ENCODE results near the gene MED15.

MED15 gene

DNA sequence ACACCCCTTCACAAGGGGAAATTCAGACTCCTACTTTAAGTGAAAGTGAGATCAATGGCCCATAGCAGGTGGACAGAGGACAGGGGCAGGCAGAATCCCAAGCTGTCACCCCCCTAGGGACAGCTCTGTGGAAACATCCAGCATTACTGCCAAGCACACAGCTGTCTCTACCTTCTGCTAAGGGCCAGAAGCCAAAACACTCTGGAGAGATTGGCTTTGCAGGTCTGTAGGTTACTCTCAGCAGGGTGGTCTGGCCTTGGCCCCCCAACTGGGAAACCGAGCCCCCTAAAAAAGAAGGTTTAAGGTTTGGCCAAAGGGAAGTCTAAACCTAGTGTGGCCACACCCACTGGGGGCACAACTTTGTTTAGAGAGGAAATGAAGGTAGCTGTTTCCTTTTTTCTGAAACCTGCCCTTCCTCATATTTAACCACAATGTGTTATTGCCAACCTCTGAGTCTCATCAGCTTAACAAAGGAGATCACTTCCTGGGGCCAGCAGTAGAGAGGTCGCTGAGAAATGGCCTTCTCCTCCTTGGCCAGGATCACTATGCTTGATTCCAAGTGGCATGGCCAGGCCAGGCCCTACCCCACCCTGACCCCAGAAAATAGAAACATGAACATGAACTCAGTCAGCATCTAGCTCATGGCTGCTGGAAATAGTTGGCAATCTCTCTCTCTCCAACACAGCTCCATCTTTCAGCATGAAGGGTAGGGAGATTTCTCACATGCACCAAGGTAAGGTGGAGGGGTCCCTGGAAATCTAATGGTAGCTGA, 43.9 kb upstream of the MED15 start:
- Histone ChIP-seq H3K4me2 (ENCODE audit: low read length) (no peak overlapping the region), H3K4ac (ENCODE audit: low read depth, low read length) (no peak overlapping the region), H3K36me3 (ENCODE audit: control insufficient read depth in 1 of 2, insufficient read depth in 2 of 2, low read length in 2 of 2) (peaks cover 19 to 20% of the 10 kb centered on the region in 2 experiments), H2BK12ac (ENCODE audit: low read length) (no peak overlapping the region), H4K12ac (ENCODE audit: low read depth, low read length) (no peak overlapping the region), H3K79me1 (ENCODE audit: low read length) (no peaks in the 10 kb centered on the region), H3K23ac (ENCODE audit: low read length) (no peak overlapping the region), H2BK5ac (ENCODE audit: low read depth, low read length, poor library complexity) (no peak overlapping the region), H3K9me3 (ENCODE audit: insufficient read depth, low read depth, low read length) (no peaks in the 10 kb centered on the region), H3K9ac (ENCODE audit: low read length) (no peak overlapping the region), H2BK120ac (ENCODE audit: insufficient read depth, low read length, poor library complexity) (no peak overlapping the region), H3K14ac (ENCODE audit: low read length) (no peak overlapping the region), H3K4me3 (ENCODE audit: low read depth, low read length) (no peak overlapping the region), H3K27ac (ENCODE audit: low read depth, low read length) (no peak overlapping the region), H3K79me2 (ENCODE audit: control insufficient read depth, insufficient read depth, low read length, poor library complexity) (no peaks in the 10 kb centered on the region), H3K4me1 (ENCODE audit: control insufficient read depth in 1 of 2, insufficient read depth in 2 of 2, low read length in 2 of 2) (no peaks in the 10 kb centered on the region), H3K18ac (ENCODE audit: low read length) (no peak overlapping the region), H4K8ac (ENCODE audit: low read depth, low read length) (no peak overlapping the region), H4K91ac (ENCODE audit: low read depth, low read length) (no peak overlapping the region), H2AK5ac (ENCODE audit: low read length) (no peak overlapping the region), H3K27me3 (ENCODE audit: insufficient read depth, low read length) (no peaks in the 10 kb centered on the region), H2AFZ (ENCODE audit: insufficient read depth, low read length, poor library complexity) (no peak overlapping the region)
- no CpG with 5 or more reads among the region's 2 CpGs for WGBS (ENCODE audit: extremely low coverage, insufficient coverage, insufficient read length)
- no peak for DNase-seq

DNA sequence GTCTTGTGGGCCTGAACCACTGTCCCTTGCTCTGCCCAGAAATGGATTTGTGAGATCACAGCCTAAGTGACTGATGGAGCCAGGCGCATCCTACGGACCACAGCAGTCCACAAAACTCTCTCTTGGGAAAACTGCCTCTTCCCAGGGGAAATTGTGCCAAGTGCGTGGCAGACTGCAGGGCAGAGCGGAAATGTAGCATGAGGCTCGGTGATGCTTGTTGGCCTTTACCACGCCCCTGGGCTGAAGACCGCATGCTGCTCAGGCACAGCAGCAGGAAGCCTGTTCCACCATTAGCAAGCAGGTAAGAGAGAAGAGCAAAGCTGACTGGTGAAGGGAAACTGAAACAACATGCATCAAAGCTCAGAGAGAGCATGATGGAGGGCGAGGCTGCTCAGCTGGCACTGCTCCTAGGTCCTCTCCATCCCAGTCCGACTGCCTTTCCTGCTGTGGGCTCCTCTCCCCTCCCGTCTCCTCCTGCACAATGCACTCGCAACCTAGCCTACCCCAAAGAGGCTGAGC, 43.3 kb upstream of the MED15 start:
- H3K27me3 ChIP-seq (ENCODE audit: insufficient read depth, low read length): no peaks in the 10 kb centered on the region
- no peak for DNase-seq
- no peak overlapping the region for H4K8ac ChIP-seq (ENCODE audit: low read depth, low read length)
- H3K4me3 ChIP-seq (ENCODE audit: low read depth, low read length): no peak overlapping the region
- H3K9ac ChIP-seq (ENCODE audit: low read length): no peak overlapping the region
- H3K4me1 ChIP-seq (ENCODE audit: control insufficient read depth in 1 of 2, insufficient read depth in 2 of 2, low read length in 2 of 2): no peaks in the 10 kb centered on the region
- no peaks in the 10 kb centered on the region for H3K79me1 ChIP-seq (ENCODE audit: low read length)
- no peak overlapping the region for H3K18ac ChIP-seq (ENCODE audit: low read length)
- no peak overlapping the region for H4K91ac ChIP-seq (ENCODE audit: low read depth, low read length)
- H3K23ac ChIP-seq (ENCODE audit: low read length): no peak overlapping the region
- no peak overlapping the region for H2BK120ac ChIP-seq (ENCODE audit: insufficient read depth, low read length, poor library complexity)
- no peak overlapping the region for H2BK5ac ChIP-seq (ENCODE audit: low read depth, low read length, poor library complexity)
- no peak overlapping the region for H2AFZ ChIP-seq (ENCODE audit: insufficient read depth, low read length, poor library complexity)
- H4K12ac ChIP-seq (ENCODE audit: low read depth, low read length): no peak overlapping the region
- H3K14ac ChIP-seq (ENCODE audit: low read length): no peak overlapping the region
- no CpG with 5 or more reads among the region's 11 CpGs for WGBS (ENCODE audit: extremely low coverage, insufficient coverage, insufficient read length)
- no peak overlapping the region for H2BK12ac ChIP-seq (ENCODE audit: low read length)
- H3K4ac ChIP-seq (ENCODE audit: low read depth, low read length): no peak overlapping the region
- H2AK5ac ChIP-seq (ENCODE audit: low read length): no peak overlapping the region
- H3K36me3 ChIP-seq (ENCODE audit: control insufficient read depth in 1 of 2, insufficient read depth in 2 of 2, low read length in 2 of 2): peaks cover 19 to 23% of the 10 kb centered on the region in 2 experiments
- no peaks in the 10 kb centered on the region for H3K79me2 ChIP-seq (ENCODE audit: control insufficient read depth, insufficient read depth, low read length, poor library complexity)
- no peak overlapping the region for H3K4me2 ChIP-seq (ENCODE audit: low read length)
- no peaks in the 10 kb centered on the region for H3K9me3 ChIP-seq (ENCODE audit: insufficient read depth, low read depth, low read length)
- H3K27ac ChIP-seq (ENCODE audit: low read depth, low read length): no peak overlapping the region

DNA sequence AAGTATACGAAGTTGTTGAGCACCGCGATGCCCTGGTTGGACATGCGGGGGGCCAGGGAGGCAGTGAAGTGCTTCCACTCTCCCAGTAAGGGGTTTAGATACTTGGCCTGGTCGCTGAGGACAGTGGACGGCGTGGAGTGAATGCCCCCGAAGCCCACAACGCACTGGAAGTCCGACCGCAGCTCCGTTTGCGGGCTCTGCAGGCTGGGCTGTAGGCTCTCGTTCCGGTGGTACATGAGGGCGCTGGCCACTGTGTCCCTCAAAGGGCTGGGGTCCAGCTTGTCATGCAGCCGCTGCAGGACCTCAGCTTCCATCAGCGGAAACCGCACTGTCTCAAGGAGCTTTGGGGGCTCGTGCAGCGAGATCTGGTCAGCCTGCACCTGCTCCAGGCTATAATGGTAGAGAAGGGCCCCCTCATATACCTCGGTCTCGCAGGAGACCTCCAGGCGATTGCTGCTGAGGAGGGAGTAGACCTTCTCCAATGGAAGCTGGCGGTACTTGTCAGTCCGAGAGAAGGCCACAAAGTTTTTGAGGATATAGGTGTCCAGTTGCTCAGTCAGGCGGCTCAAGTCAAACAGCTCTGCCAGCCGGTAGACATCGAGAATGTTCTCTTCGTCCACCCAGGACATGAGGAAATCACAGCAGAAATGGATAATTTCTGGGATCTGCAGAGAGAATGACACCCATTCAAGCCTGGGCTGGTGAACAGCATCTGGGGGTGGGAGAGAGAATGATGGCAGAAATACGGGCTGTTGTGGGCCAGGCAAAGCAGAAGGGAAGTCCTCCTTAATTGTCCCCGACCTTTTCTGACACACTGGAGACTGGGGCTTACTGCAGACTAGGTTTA, 42.3 kb upstream of the MED15 start:
- no peak overlapping the region for H3K9ac ChIP-seq (ENCODE audit: low read length)
- no peak for DNase-seq
- no peak overlapping the region for H3K4me3 ChIP-seq (ENCODE audit: low read depth, low read length)
- no peak overlapping the region for H2AFZ ChIP-seq (ENCODE audit: insufficient read depth, low read length, poor library complexity)
- no peak overlapping the region for H3K4ac ChIP-seq (ENCODE audit: low read depth, low read length)
- no peak overlapping the region for H2BK12ac ChIP-seq (ENCODE audit: low read length)
- H4K12ac ChIP-seq (ENCODE audit: low read depth, low read length): no peak overlapping the region
- no peak overlapping the region for H4K8ac ChIP-seq (ENCODE audit: low read depth, low read length)
- H3K27me3 ChIP-seq (ENCODE audit: insufficient read depth, low read length): no peaks in the 10 kb centered on the region
- no peak overlapping the region for H4K91ac ChIP-seq (ENCODE audit: low read depth, low read length)
- no peak overlapping the region for H2BK120ac ChIP-seq (ENCODE audit: insufficient read depth, low read length, poor library complexity)
- H2BK5ac ChIP-seq (ENCODE audit: low read depth, low read length, poor library complexity): no peak overlapping the region
- no peaks in the 10 kb centered on the region for H3K79me1 ChIP-seq (ENCODE audit: low read length)
- no peak overlapping the region for H2AK5ac ChIP-seq (ENCODE audit: low read length)
- no peak overlapping the region for H3K4me2 ChIP-seq (ENCODE audit: low read length)
- no peak overlapping the region for H3K23ac ChIP-seq (ENCODE audit: low read length)
- H3K4me1 ChIP-seq (ENCODE audit: control insufficient read depth in 1 of 2, insufficient read depth in 2 of 2, low read length in 2 of 2): no peaks in the 10 kb centered on the region
- H3K18ac ChIP-seq (ENCODE audit: low read length): no peak overlapping the region
- H3K79me2 ChIP-seq (ENCODE audit: control insufficient read depth, insufficient read depth, low read length, poor library complexity): no peaks in the 10 kb centered on the region
- no peak overlapping the region for H3K14ac ChIP-seq (ENCODE audit: low read length)
- WGBS (ENCODE audit: extremely low coverage, insufficient coverage, insufficient read length): no CpG with 5 or more reads among the region's 32 CpGs
- peaks cover 17 to 24% of the 10 kb centered on the region in 2 experiments for H3K36me3 ChIP-seq (ENCODE audit: control insufficient read depth in 1 of 2, insufficient read depth in 2 of 2, low read length in 2 of 2)
- no peaks in the 10 kb centered on the region for H3K9me3 ChIP-seq (ENCODE audit: insufficient read depth, low read depth, low read length)
- no peak overlapping the region for H3K27ac ChIP-seq (ENCODE audit: low read depth, low read length)

DNA sequence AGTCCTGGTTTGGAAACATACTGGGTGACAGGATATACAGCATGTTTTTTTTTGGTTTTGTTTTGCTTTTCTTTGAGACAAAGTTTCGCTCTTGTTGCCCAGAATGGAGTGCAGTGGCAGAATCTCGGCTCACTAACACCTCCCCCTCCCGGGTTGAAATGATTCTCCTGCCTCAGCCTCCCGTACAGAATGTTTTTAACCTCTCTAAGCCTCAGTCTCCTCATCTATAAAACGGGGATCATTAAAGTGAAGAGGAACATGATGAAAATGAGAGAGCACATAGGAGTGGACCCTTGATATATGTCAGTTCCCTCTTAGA, 41.7 kb upstream of the MED15 start:
- Histone ChIP-seq H2BK120ac (ENCODE audit: insufficient read depth, low read length, poor library complexity) (no peak overlapping the region), H3K9me3 (ENCODE audit: insufficient read depth, low read depth, low read length) (no peaks in the 10 kb centered on the region), H2AK5ac (ENCODE audit: low read length) (no peak overlapping the region), H2BK12ac (ENCODE audit: low read length) (no peak overlapping the region), H4K12ac (ENCODE audit: low read depth, low read length) (no peak overlapping the region), H2BK5ac (ENCODE audit: low read depth, low read length, poor library complexity) (no peak overlapping the region), H4K8ac (ENCODE audit: low read depth, low read length) (no peak overlapping the region), H3K36me3 (ENCODE audit: control insufficient read depth in 1 of 2, insufficient read depth in 2 of 2, low read length in 2 of 2) (peaks cover 17 to 27% of the 10 kb centered on the region in 2 experiments), H3K27ac (ENCODE audit: low read depth, low read length) (no peak overlapping the region), H3K9ac (ENCODE audit: low read length) (no peak overlapping the region), H3K4ac (ENCODE audit: low read depth, low read length) (no peak overlapping the region), H4K91ac (ENCODE audit: low read depth, low read length) (no peak overlapping the region), H3K79me1 (ENCODE audit: low read length) (no peaks in the 10 kb centered on the region), H3K79me2 (ENCODE audit: control insufficient read depth, insufficient read depth, low read length, poor library complexity) (no peaks in the 10 kb centered on the region), H3K4me1 (ENCODE audit: control insufficient read depth in 1 of 2, insufficient read depth in 2 of 2, low read length in 2 of 2) (no peaks in the 10 kb centered on the region), H3K4me3 (ENCODE audit: low read depth, low read length) (no peak overlapping the region), H2AFZ (ENCODE audit: insufficient read depth, low read length, poor library complexity) (no peak overlapping the region), H3K14ac (ENCODE audit: low read length) (no peak overlapping the region), H3K18ac (ENCODE audit: low read length) (no peak overlapping the region), H3K27me3 (ENCODE audit: insufficient read depth, low read length) (no peaks in the 10 kb centered on the region), H3K4me2 (ENCODE audit: low read length) (no peak overlapping the region), H3K23ac (ENCODE audit: low read length) (no peak overlapping the region)
- no CpG with 5 or more reads among the region's 5 CpGs for WGBS (ENCODE audit: extremely low coverage, insufficient coverage, insufficient read length)
- DNase-seq: no peak
